ENCODE results near the gene DENND1C.

Gene DENND1C

GRCh38 chr19:6495947-6496346 lies 14.4 kb upstream of the DENND1C start:
- no peak for DNase-seq (ENCODE audit: low read depth)
- H3K4me3 ChIP-seq (ENCODE audit: low read depth, low read length): no peak overlapping the region
- TF ChIP-seq, protein P1, sequence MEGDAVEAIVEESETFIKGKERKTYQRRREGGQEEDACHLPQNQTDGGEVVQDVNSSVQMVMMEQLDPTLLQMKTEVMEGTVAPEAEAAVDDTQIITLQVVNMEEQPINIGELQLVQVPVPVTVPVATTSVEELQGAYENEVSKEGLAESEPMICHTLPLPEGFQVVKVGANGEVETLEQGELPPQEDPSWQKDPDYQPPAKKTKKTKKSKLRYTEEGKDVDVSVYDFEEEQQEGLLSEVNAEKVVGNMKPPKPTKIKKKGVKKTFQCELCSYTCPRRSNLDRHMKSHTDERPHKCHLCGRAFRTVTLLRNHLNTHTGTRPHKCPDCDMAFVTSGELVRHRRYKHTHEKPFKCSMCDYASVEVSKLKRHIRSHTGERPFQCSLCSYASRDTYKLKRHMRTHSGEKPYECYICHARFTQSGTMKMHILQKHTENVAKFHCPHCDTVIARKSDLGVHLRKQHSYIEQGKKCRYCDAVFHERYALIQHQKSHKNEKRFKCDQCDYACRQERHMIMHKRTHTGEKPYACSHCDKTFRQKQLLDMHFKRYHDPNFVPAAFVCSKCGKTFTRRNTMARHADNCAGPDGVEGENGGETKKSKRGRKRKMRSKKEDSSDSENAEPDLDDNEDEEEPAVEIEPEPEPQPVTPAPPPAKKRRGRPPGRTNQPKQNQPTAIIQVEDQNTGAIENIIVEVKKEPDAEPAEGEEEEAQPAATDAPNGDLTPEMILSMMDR (conservative IDR thresholded peaks at IDR 0.05; ENCODE audit: low read depth, low read length): no peak

DNA sequence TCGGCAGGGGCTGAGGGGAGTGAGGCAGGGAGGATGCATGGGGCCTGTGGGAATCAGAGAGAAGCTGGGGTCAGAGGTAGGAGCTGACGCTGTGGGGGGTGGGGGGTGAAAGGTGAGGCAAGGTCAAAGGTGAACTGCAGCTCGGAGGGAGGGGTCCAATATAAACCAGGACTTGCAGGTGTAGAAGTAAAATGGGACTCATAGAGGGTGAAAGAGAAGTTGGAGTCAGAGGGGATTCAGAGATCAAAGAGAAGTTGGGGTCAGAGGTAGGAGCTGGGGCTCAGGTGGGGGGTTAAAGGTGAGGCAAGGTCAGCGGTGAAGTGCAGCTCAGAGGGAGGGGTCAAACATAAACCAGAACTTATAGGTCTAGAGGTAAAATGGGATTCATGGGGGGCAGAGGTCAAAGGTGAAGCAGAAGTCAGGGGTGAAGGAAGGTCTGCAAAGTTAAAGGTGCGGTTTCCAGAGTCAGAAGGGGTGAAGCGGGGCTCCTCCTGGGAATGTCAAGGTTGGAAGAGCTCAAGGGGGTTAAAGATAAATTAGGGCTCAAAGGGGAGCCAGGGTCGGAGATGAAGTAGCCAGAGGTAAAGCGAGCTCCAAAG lies 12.9 kb upstream of the DENND1C start:
- TF ChIP-seq, protein P1 (conservative IDR thresholded peaks at IDR 0.05; ENCODE audit: low read depth, low read length): no peak
- no peak overlapping the region for H3K4me3 ChIP-seq (ENCODE audit: low read depth, low read length)
- DNase-seq (ENCODE audit: low read depth): no peak

GRCh38 chr19:6491802-6492592 lies 10.4 kb upstream of the DENND1C start:
- no peak for DNase-seq (ENCODE audit: low read depth)

DNA sequence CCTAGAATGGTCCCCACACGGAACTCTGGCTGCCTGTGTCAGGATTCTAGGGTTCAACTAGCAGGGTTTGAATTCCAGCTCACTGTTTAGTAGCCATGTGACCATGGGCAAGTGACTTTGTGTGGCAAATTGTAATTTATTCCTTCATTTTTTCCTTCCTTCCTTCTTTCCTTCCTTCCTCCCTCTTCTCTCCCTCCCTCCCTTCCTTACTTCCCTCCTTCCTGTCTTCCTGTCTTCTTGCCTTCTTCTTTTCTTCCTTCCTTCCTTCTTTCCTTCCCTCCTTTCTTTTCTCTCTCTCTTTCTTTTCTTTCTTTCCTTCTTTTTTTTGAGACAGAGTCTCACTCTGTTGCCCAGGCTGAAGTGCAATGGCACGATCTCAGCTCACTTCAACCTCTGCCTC lies 8.5 kb upstream of the DENND1C start:
- no peak for DNase-seq (ENCODE audit: low read depth)
- H3K4me3 ChIP-seq (ENCODE audit: low read depth, low read length): no peak overlapping the region

More at GRCh38 chr19:6491802-6492592, 10.4 kb upstream of the DENND1C start:
- TF ChIP-seq, protein P1 (conservative IDR thresholded peaks at IDR 0.05; ENCODE audit: low read depth, low read length): no peak
- no peak overlapping the region for H3K4me3 ChIP-seq (ENCODE audit: low read depth, low read length)

DNA sequence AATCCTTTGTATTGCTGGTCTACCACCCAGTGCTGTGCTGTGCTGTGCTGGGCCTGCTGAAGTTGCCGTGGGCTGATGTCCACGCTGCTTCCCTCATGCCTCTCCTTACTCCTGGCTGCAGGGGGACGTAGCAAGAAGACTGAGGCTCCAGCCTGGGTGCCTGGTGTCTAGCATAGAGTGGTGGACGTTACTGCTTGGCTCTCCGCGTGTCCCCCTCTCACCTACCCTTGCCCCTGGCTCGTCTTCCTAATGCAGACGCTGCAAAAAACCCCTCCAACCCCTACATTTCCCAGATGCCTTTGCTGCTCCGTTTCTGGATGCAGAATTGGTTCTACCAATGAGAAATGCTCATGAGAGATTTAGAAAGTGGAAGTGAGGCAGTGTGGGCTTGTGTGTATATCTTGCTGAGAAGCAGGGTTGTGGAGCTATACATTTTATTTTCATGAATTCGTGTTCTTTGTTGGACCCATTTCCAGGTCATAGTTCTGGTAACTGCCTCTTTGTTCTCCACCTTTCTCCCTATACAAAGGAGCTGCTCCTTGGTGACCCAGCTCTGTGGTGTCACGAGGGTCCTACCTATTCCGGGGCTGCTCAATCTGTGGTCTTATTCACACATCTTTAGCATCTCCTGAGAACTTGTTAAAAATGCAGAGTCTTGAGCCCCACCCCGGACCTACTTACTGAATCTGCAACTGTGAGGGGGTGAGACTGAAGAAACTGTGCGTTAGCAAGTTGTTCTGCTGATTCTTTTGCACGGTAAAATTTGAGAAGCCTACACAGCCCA lies 7.9 kb upstream of the DENND1C start:
- H3K4me3 ChIP-seq (ENCODE audit: low read depth, low read length): no peak overlapping the region
- TF ChIP-seq, protein P1 (conservative IDR thresholded peaks at IDR 0.05; ENCODE audit: low read depth, low read length): no peak
- DNase-seq (ENCODE audit: low read depth): no peak

More for the DNA sequence above, 8.5 kb upstream of the DENND1C start:
- TF ChIP-seq, protein P1 (conservative IDR thresholded peaks at IDR 0.05; ENCODE audit: low read depth, low read length): no peak

DNA sequence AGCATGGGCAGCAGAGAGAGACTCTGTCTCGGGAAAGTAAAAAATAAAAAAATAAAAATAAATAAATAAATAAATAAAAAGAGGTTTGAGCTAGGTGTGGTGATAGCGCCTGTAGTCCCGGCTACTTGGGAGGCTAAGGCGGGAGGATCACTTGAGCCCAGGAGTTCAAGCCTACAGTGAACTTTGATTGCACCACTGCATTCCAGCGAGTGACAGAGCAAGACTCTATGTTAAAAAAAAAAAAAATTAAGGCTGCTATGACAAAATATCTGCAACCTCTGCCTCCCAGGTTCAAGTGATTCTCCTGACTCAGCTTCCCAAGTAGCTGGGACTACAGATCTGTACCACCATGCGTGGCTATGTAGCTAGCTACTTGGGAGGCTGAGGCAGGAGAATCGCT lies 3.2 kb upstream of the DENND1C start:
- TF ChIP-seq, protein P1 (conservative IDR thresholded peaks at IDR 0.05; ENCODE audit: low read depth, low read length): no peak
- H3K4me3 ChIP-seq (ENCODE audit: low read depth, low read length): no peak overlapping the region
- no peak for DNase-seq (ENCODE audit: low read depth)
